PC-3 (cell line): Measurements from ENCODE around the gene RNF212B. TPM values are rescaled to one million over a fixed set of nuclear protein-coding genes. Genes with fewer than 3 reads are reported as not detected.

ENCODE experiments used
- ATAC-seq: fragments of 200-7000 bp; cut with Tn5 transposase; 2 replicates; pipeline ENCODE4 v1.9.1; 2020; ENCODE audit warnings: mild to moderate bottlenecking, moderate library complexity
- BruUV-seq: library from RNA; stranded (reverse); fragments of 400-500 nt; replicated peaks from 2 replicates; lab custom pipeline; 2021; lab: Mats Ljungman, UMichigan
- CTCF ChIA-PET: fragments of 300-600 bp; sonication (Branson Sonifier 250); formaldehyde crosslinking; loops from one replicate; lab custom pipeline; 2022; ENCODE audit warnings: antibody characterized with exemption; lab: Charles Lee
- POLR2A ChIA-PET: fragments of 300-600 bp; sonication (Branson Sonifier 250); formaldehyde crosslinking; loops from one replicate; lab custom pipeline; 2022; ENCODE audit warnings: antibody characterized with exemption; ENCODE audit not compliant: unreplicated experiment; lab: Charles Lee
- DNase-seq: peaks from one replicate; pipeline ENCODE4 v3.0.0-alpha.2; 2015
- H2AFZ ChIP-seq: fragments of 300-600 bp; sonication (generic); 2 replicates; pipeline ENCODE4 v1.6.0; 2016; ENCODE audit warnings: antibody characterized with exemption, low read length
- H3F3A ChIP-seq: fragments of 300-600 bp; sonication (generic); one replicate; pipeline ENCODE4 v1.6.0; 2017; ENCODE audit warnings: antibody characterized with exemption, low read length, control low read depth, mild to moderate bottlenecking; ENCODE audit not compliant: unreplicated experiment
- H3K27ac ChIP-seq: fragments of 300-600 bp; sonication (generic); 2 replicates; pipeline ENCODE4 v1.5.1; 2016; ENCODE audit warnings: mild to moderate bottlenecking, low read length
- H3K27me3 ChIP-seq: fragments of 300-600 bp; sonication (generic); 2 replicates; pipeline ENCODE4 v1.6.1; 2016; ENCODE audit warnings: low read length, mixed read lengths
- H3K36me3 ChIP-seq: fragments of 300-600 bp; sonication (generic); 2 replicates; pipeline ENCODE4 v1.6.1; 2016; ENCODE audit warnings: low read depth, mixed run types, low read length, mixed read lengths
- H3K4me1 ChIP-seq: fragments of 300-600 bp; sonication (generic); 2 replicates; pipeline ENCODE4 v1.5.1; 2016; ENCODE audit warnings: low read length; ENCODE audit not compliant: insufficient read depth
- H3K4me2 ChIP-seq: fragments of 300-600 bp; sonication (generic); 2 replicates; pipeline ENCODE4 v1.6.0; 2016; ENCODE audit warnings: low read length
- H3K4me3 ChIP-seq: fragments of 300-600 bp; sonication (generic); 2 replicates; pipeline ENCODE4 v1.5.1; 2016; ENCODE audit warnings: mild to moderate bottlenecking, low read length, mixed read lengths
- H3K79me2 ChIP-seq: fragments of 300-600 bp; sonication (generic); 2 replicates; pipeline ENCODE4 v1.6.1; 2017; ENCODE audit warnings: low read length, mixed read lengths
- H3K9ac ChIP-seq: fragments of 300-600 bp; sonication (generic); 2 replicates; pipeline ENCODE4 v1.6.0; 2016; ENCODE audit warnings: mild to moderate bottlenecking, low read length
- H3K9me2 ChIP-seq: fragments of 300-600 bp; sonication (generic); replicated peaks from 2 replicates; pipeline ENCODE4 v1.6.1; 2016; ENCODE audit warnings: mixed run types, low read length, mixed read lengths
- H3K9me3 ChIP-seq: fragments of 300-600 bp; sonication (generic); 2 replicates; pipeline ENCODE4 v1.6.1; 2016; ENCODE audit warnings: low read length, mixed read lengths
- H4K20me1 ChIP-seq: fragments of 300-600 bp; sonication (generic); 2 replicates; pipeline ENCODE4 v1.6.1; 2016; ENCODE audit warnings: low read length, mixed read lengths
- CTCF ChIP-seq: fragments of 300-600 bp; sonication (generic); conservative IDR thresholded peaks from 2 replicates; pipeline ENCODE4 v1.5.1; 2017; ENCODE audit warnings: antibody characterized with exemption, low read depth, mild to moderate bottlenecking, low read length
- EZH2 ChIP-seq: fragments of 300-600 bp; sonication (generic); IDR thresholded peaks from one replicate; pipeline ENCODE4 v1.6.1; 2017; ENCODE audit warnings: antibody characterized with exemption, mild to moderate bottlenecking, low read length; ENCODE audit not compliant: unreplicated experiment
- EZH2phosphoT487 ChIP-seq: fragments of 300-600 bp; sonication (generic); IDR thresholded peaks from 2 replicates; pipeline ENCODE4 v1.6.1; 2018; ENCODE audit warnings: mild to moderate bottlenecking, antibody characterized with exemption, low read length, borderline replicate concordance
- intact Hi-C: fragments of 100-400 bp; cut with micrococcal nuclease; formaldehyde crosslinking; loops from 2 replicates; pipeline ENCODE4 v1.9.0; 2023
- total RNA-seq: library from RNA; depleted of rRNA; stranded (reverse); fragments of >200 nt; gene quantifications from 2 replicates; pipeline ENCODE4 v1.2.3, GENCODE V29; 2014

Gene RNF212B
- total RNA-seq, 1 experiment from 2014 or later = not detected

- ChIA-PET POLR2A (interaction anchor here (0.6 to 1.0 kb wide), 2 partner anchors 17 to 34 kb away, joined by 6 read pairs; partner anchors contain the start of gene PABPN1), CTCF (interaction anchor here (0.8 to 1.3 kb wide), 2 partner anchors 14 to 166 kb away, joined by 4 to 8 read pairs; no protein-coding TSS in a partner anchor)
- Histone ChIP-seq H3F3A (no peaks in the 10 kb centered on the region), H3K9me2 (no peaks in the 10 kb centered on the region), H3K4me1 (peaks cover 20% of the 10 kb centered on the region), H3K79me2 (peaks cover 27% of the 10 kb centered on the region), H4K20me1 (no peaks in the 10 kb centered on the region), H2AFZ (peak overlapping the region; percentile 91), H3K27ac (peak overlapping the region; percentile 50), H3K36me3 (no peaks in the 10 kb centered on the region), H3K9ac (peak overlapping the region; percentile 59; the same call in 1 of the 2 replicates), H3K9me3 (no peaks in the 10 kb centered on the region), H3K27me3 (no peaks in the 10 kb centered on the region), H3K4me3 (peak overlapping the region; percentile 100), H3K4me2 (peak overlapping the region; percentile 82)
- intact Hi-C loops = loop anchor here (1.0 to 5.0 kb wide), 2 partner anchors 14 to 165 kb away; no protein-coding TSS in a partner anchor
- ATAC-seq (no peak), DNase-seq (no peak)
- no TSS peak for BruUV-seq
- TF ChIP-seq EZH2 (no peak), EZH2phosphoT487 (no peak), CTCF (no peak)
These were observed 49.3 kb downstream of the RNF212B start for GRCh38 chr14:23286902-23287479.

GRCh38 chr14:23294734-23295561 is 57.2 kb downstream of the RNF212B start:
- no peak overlapping the region for H3K27ac ChIP-seq
- no peaks in the 10 kb centered on the region for H4K20me1 ChIP-seq
- no peak overlapping the region for H3K9ac ChIP-seq
- TF ChIP-seq EZH2phosphoT487 (no peak), CTCF (peak; percentile 89), EZH2 (no peak)
- peaks cover 2% of the 10 kb centered on the region for H3K79me2 ChIP-seq
- ATAC-seq = peak; percentile 70
- H3K27me3 ChIP-seq = no peaks in the 10 kb centered on the region
- intact Hi-C loops = loop anchor here (2.0 kb wide), 1 partner anchor 30 kb away; no protein-coding TSS in a partner anchor
- H3K4me3 ChIP-seq = no peak overlapping the region
- CTCF ChIA-PET = no interaction called here
- peaks cover 3% of the 10 kb centered on the region for H3K4me1 ChIP-seq
- no peaks in the 10 kb centered on the region for H3K9me3 ChIP-seq
- peak overlapping the region; percentile 29 for H2AFZ ChIP-seq
- no peaks in the 10 kb centered on the region for H3F3A ChIP-seq
- no peaks in the 10 kb centered on the region for H3K36me3 ChIP-seq
- peak; percentile 66 for DNase-seq
- POLR2A ChIA-PET = no interaction called here
- no peaks in the 10 kb centered on the region for H3K9me2 ChIP-seq
- 0 out of 2 replicates have a peak overlapping the region, but pooled peaks have one; percentile 29 for H3K4me2 ChIP-seq
- no TSS peak for BruUV-seq
